ENCODE measurements around the gene S100A11. TPM values are rescaled to one million over a fixed set of nuclear protein-coding genes. Genes with fewer than 3 reads are reported as not detected.

S100A11 gene
- total RNA-seq, 1 donor from 2014 or later, result 668 TPM

- DNase-seq (ENCODE audit: extremely low read depth, low read depth, low spot score), result no peak
Measured at GRCh38 chr1:152039886-152040285, 3.1 kb upstream of the S100A11 start.

- DNase-seq (ENCODE audit: extremely low read depth, low read depth, low spot score), result no peak
Measured at GRCh38 chr1:152039461-152039860, 2.7 kb upstream of the S100A11 start.

GRCh38 chr1:152038871-152039270 is 2.1 kb upstream of the S100A11 start:
- DNase-seq (ENCODE audit: extremely low read depth, low read depth, low spot score), result no peak

- DNase-seq (ENCODE audit: extremely low read depth, low read depth, low spot score), result no peak
Measured at GRCh38 chr1:152035539-152036266, 1.1 kb downstream of the S100A11 start.

- no peak for DNase-seq (ENCODE audit: extremely low read depth, low read depth, low spot score)
Measured at GRCh38 chr1:152034654-152035538, 1.9 kb downstream of the S100A11 start.

GRCh38 chr1:152034324-152034653 is 2.5 kb downstream of the S100A11 start:
- no peak for DNase-seq (ENCODE audit: extremely low read depth, low read depth, low spot score)

GRCh38 chr1:152029929-152030211 is 6.9 kb downstream of the S100A11 start:
- DNase-seq (ENCODE audit: extremely low read depth, low read depth, low spot score), result no peak

GRCh38 chr1:152029144-152029928 is 7.5 kb downstream of the S100A11 start:
- no peak for DNase-seq (ENCODE audit: extremely low read depth, low read depth, low spot score)

GRCh38 chr1:152026895-152027294 is 9.9 kb downstream of the S100A11 start:
- DNase-seq (ENCODE audit: extremely low read depth, low read depth, low spot score), result no peak

- no peak for DNase-seq (ENCODE audit: extremely low read depth, low read depth, low spot score)
Measured at GRCh38 chr1:152024223-152024622, 12.6 kb downstream of the S100A11 start.

GRCh38 chr1:152023221-152023620 is 13.6 kb downstream of the S100A11 start:
- DNase-seq (ENCODE audit: extremely low read depth, low read depth, low spot score), result no peak

GRCh38 chr1:152022474-152022873 is 14.3 kb downstream of the S100A11 start:
- DNase-seq (ENCODE audit: extremely low read depth, low read depth, low spot score), result no peak

- DNase-seq (ENCODE audit: extremely low read depth, low read depth, low spot score), result no peak
Measured at GRCh38 chr1:152021569-152021968, 15.2 kb downstream of the S100A11 start.

- no peak for DNase-seq (ENCODE audit: extremely low read depth, low read depth, low spot score)
Measured at GRCh38 chr1:152020849-152021248, 16.0 kb downstream of the S100A11 start.

- no peak for DNase-seq (ENCODE audit: extremely low read depth, low read depth, low spot score)
Measured at GRCh38 chr1:152018537-152018936, 18.3 kb downstream of the S100A11 start.

GRCh38 chr1:152015766-152016165 is 21.0 kb downstream of the S100A11 start:
- DNase-seq (ENCODE audit: extremely low read depth, low read depth, low spot score), result no peak

- DNase-seq (ENCODE audit: extremely low read depth, low read depth, low spot score), result no peak
Measured at GRCh38 chr1:152014943-152015342, 21.9 kb downstream of the S100A11 start.

GRCh38 chr1:152013664-152014237 is 23.1 kb downstream of the S100A11 start:
- no peak for DNase-seq (ENCODE audit: extremely low read depth, low read depth, low spot score)

GRCh38 chr1:152009691-152010090 is 27.1 kb downstream of the S100A11 start:
- DNase-seq (ENCODE audit: extremely low read depth, low read depth, low spot score), result no peak

GRCh38 chr1:152007047-152007446 is 29.8 kb downstream of the S100A11 start:
- no peak for DNase-seq (ENCODE audit: extremely low read depth, low read depth, low spot score)

GRCh38 chr1:152005360-152005912 is 31.4 kb downstream of the S100A11 start:
- no peak for DNase-seq (ENCODE audit: extremely low read depth, low read depth, low spot score)

Data from glomerular endothelial cell (primary cell).